B cell (primary cell): ENCODE data around the gene COL13A1.

ENCODE experiments used
- CTCF ChIP-seq: fragments of 200-600 bp; IDR thresholded peaks from one replicate; pipeline ENCODE4 v1.8.0; 2022; ENCODE audit warnings: antibody characterized with exemption, mild to moderate bottlenecking
- EZH2 ChIP-seq: IDR thresholded peaks from 2 replicates; pipeline ENCODE4 v1.6.1; 2012; ENCODE audit warnings: borderline replicate concordance, low read depth, mild to moderate bottlenecking, moderate library complexity, low read length; ENCODE audit not compliant: insufficient read depth, poor library complexity, severe bottlenecking

DNA sequence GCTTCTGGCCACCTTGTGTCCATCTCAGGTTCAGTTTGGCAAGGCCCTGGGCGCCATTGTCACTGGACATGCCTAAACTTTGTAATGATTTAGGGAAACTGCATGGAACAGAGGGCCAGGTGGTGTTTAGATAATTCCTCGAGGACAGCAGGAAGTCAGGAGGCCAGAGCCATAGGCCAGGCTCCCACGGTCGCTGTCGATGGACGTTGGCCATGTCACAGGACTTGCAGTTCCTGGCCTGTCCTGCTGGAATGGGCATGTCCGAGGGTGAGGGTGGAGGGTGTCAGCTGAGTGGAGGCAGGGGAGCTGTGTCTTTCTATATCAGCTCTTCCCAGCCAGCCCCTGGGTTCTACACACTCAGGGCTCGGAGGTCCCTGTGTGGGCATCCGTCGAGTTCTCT is 143.1 kb downstream of the COL13A1 start:
- TF ChIP-seq CTCF (no peak), EZH2 (no peak)
